Sigmoid colon (tissue), 7 donors: ENCODE results near the gene TAOK3. TPM values are rescaled to one million over a fixed set of nuclear protein-coding genes. Genes with fewer than 3 reads are reported as not detected.

ENCODE experiments used
- DNase-seq: peaks from one replicate; pipeline ENCODE4 v3.0.0-alpha.2; 2019
- H3K27ac ChIP-seq, 4 donors: fragments of 200-600 bp; sonication (generic); one replicate each; pipeline ENCODE4 v1.5.1; 2016 to 2019; ENCODE audit warnings: mild to moderate bottlenecking in 1 of 4
- H3K27me3 ChIP-seq, 3 donors: fragments of 200-600 bp; sonication (generic); one replicate each; pipeline ENCODE4 v1.5.1; 2019; ENCODE audit warnings: mild to moderate bottlenecking in 1 of 3
- H3K36me3 ChIP-seq, 4 donors: fragments of 200-600 bp; sonication (generic); one replicate each; pipeline ENCODE4 v1.5.1; 2016 to 2019
- H3K4me1 ChIP-seq, 4 donors: fragments of 200-600 bp; sonication (generic); one replicate each; pipeline ENCODE4 v1.5.1; 2017 to 2019
- H3K4me3 ChIP-seq, 4 donors: fragments of 200-600 bp; sonication (generic); one replicate each; pipeline ENCODE4 v1.5.1; 2017 to 2019; ENCODE audit warnings: mild to moderate bottlenecking in 2 of 4, moderate library complexity in 1 of 4
- H3K9me3 ChIP-seq, 4 donors: fragments of 200-600 bp in 3 of 4; sonication (generic) in 3 of 4; one replicate each; pipeline versions ENCODE4 v1.5.1 to v1.6.1; 2013 to 2019
- CTCF ChIP-seq, 4 experiments: fragments of 450-650 bp in 3 of 4; fragments of 200-600 bp in 1 of 4; IDR thresholded peaks; one replicate each; pipeline ENCODE4 v1.5.1; 2016 to 2019; ENCODE audit warnings: antibody characterized with exemption in 4 of 4, mild to moderate bottlenecking in 3 of 4, moderate library complexity in 2 of 4
- EP300 ChIP-seq, 4 donors: sonication (generic); formaldehyde crosslinking; IDR thresholded peaks; one replicate each; pipeline ENCODE4 v1.6.1; 2017; ENCODE audit warnings: antibody characterized with exemption in 4 of 4
- POLR2A ChIP-seq, 2 donors: fragments of 450-650 bp; IDR thresholded peaks; one replicate each; pipeline ENCODE4 v1.6.1; 2016; ENCODE audit warnings: antibody characterized with exemption in 2 of 2, mild to moderate bottlenecking in 2 of 2, moderate library complexity in 2 of 2
- POLR2AphosphoS5 ChIP-seq, 4 donors: sonication (generic); formaldehyde crosslinking; IDR thresholded peaks; one replicate each; pipeline ENCODE4 v1.6.1; 2017; ENCODE audit warnings: antibody characterized with exemption in 4 of 4
- WGBS, 2 donors: extraction: QIAGEN DNeasy Blood & Tissue Kit; methylation state at CpG; one replicate each; pipeline ENCODE4 v1.1.7; 2013; 5-methylcytosine and 5-hydroxymethylcytosine counted together
- intact Hi-C: fragments of 100-400 bp; cut with DNase I; formaldehyde crosslinking; loops from one replicate; pipeline ENCODE4 v1.15.1; 2023
- polyA plus RNA-seq, 3 donors: library from polyadenylated mRNA; stranded (reverse); fragments of 200-250 nt; gene quantifications; one replicate each; pipeline ENCODE4 v1.2.3, GENCODE V29; 2013
- total RNA-seq, 4 donors: library from RNA; depleted of rRNA; stranded (reverse); fragments of >200 nt; gene quantifications; one replicate each; pipeline ENCODE4 v1.1.0, GENCODE V29; 2016
- donor health status: healthy with polysubstance abuse.
- donor health status: Bipolar disorder and iron deficiency.
- donor health status: healthy.

The TAOK3 gene
- total and polyA plus RNA-seq, 7 donors = 18.9 to 66.2 (median 29.4) TPM

GRCh38 chr12:118212606-118213005, 160.1 kb downstream of the TAOK3 start:
- no peaks in the 10 kb centered on the region for H3K27me3 ChIP-seq
- no peak for DNase-seq
- intact Hi-C loops = no loop called here
- H3K27ac ChIP-seq = no peak overlapping the region
- no peak for TF ChIP-seq POLR2A (IDR thresholded peaks at IDR 0.05)
- no peak overlapping the region for H3K4me3 ChIP-seq
- no peaks in the 10 kb centered on the region for H3K4me1 ChIP-seq
- no peaks in the 10 kb centered on the region for H3K9me3 ChIP-seq
- WGBS, 2 donors = 76 to 80% methylated on average over 2 of the region's 2 CpGs
- peaks cover 0 to 18% (median 2%) of the 10 kb centered on the region in 4 donors for H3K36me3 ChIP-seq

- no peaks in the 10 kb centered on the region for H3K4me1 ChIP-seq
- TF ChIP-seq CTCF (IDR thresholded peaks at IDR 0.05) (no peak), POLR2AphosphoS5 (IDR thresholded peaks at IDR 0.05) (no peak), POLR2A (IDR thresholded peaks at IDR 0.05) (no peak), EP300 (IDR thresholded peaks at IDR 0.05) (no peak)
- peaks cover 0 to 16% (median 3%) of the 10 kb centered on the region in 4 donors for H3K36me3 ChIP-seq
- H3K27ac ChIP-seq = no peak overlapping the region
- intact Hi-C loops = no loop called here
- no peaks in the 10 kb centered on the region for H3K9me3 ChIP-seq
- no peak overlapping the region for H3K4me3 ChIP-seq
- DNase-seq = no peak
- WGBS, 2 donors = 71 to 82% methylated on average over 3 of the region's 3 CpGs
- H3K27me3 ChIP-seq = no peaks in the 10 kb centered on the region
Observed at GRCh38 chr12:118206107-118206412, 166.6 kb downstream of the TAOK3 start.

DNA sequence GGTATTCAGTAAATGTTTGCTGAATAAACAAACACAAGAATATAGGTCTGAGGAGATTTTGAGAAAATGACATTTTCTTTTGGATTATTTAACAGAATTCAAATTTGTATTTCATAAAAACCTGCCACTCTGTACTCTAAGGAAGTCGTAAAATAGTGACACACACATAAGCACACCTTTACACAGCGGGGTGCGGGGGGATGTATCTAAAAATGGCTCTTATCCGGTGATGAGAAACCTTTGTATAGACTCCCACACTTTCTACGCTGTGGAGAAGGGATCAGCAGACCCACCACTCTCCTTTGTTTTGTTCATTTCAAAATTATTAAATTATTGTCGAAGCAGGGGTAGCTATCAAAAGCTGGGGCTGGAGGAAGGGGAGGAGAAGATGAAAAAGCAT, 178.7 kb downstream of the TAOK3 start:
- no peak for TF ChIP-seq EP300 (IDR thresholded peaks at IDR 0.05)
- no peak for TF ChIP-seq CTCF (IDR thresholded peaks at IDR 0.05)
- TF ChIP-seq POLR2AphosphoS5 (IDR thresholded peaks at IDR 0.05) = no peak
- no peak for TF ChIP-seq POLR2A (IDR thresholded peaks at IDR 0.05)
- intact Hi-C loops = no loop called here
- Histone ChIP-seq H3K27me3 (no peaks in the 10 kb centered on the region), H3K9me3 (no peaks in the 10 kb centered on the region), H3K36me3 (peaks cover 0 to 18% (median 3%) of the 10 kb centered on the region in 4 donors), H3K27ac (no peak overlapping the region), H3K4me3 (no peak overlapping the region), H3K4me1 (peaks cover 0 to 10% (median 4%) of the 10 kb centered on the region in 4 donors)
- DNase-seq = no peak
- 92 to 95% methylated on average over 6 of the region's 6 CpGs for WGBS, 2 donors

GRCh38 chr12:118193477-118193876, 179.2 kb downstream of the TAOK3 start:
- Histone ChIP-seq H3K4me1 (peaks cover 0 to 14% (median 8%) of the 10 kb centered on the region in 4 donors), H3K9me3 (no peaks in the 10 kb centered on the region), H3K27me3 (no peaks in the 10 kb centered on the region), H3K4me3 (no peak overlapping the region), H3K36me3 (peaks cover 0 to 13% (median under 1%) of the 10 kb centered on the region in 4 donors), H3K27ac (no peak overlapping the region)
- intact Hi-C loops = no loop called here
- no peak for TF ChIP-seq EP300 (IDR thresholded peaks at IDR 0.05)
- no peak for TF ChIP-seq CTCF (IDR thresholded peaks at IDR 0.05)
- no peak for TF ChIP-seq POLR2AphosphoS5 (IDR thresholded peaks at IDR 0.05)
- TF ChIP-seq POLR2A (IDR thresholded peaks at IDR 0.05) = no peak
- 80 to 88% methylated on average over 5 of the region's 5 CpGs for WGBS, 2 donors
- DNase-seq = no peak

- Histone ChIP-seq H3K36me3 (no peaks in the 10 kb centered on the region), H3K27me3 (no peaks in the 10 kb centered on the region), H3K4me1 (peaks cover 0 to 39% (median 19%) of the 10 kb centered on the region in 4 donors), H3K9me3 (no peaks in the 10 kb centered on the region), H3K4me3 (peak overlapping the region; percentile 18 to 50 (median 45)), H3K27ac (peak overlapping the region; percentile 79 to 85 (median 82))
- 75 to 83% methylated on average over 11 of the region's 11 CpGs for WGBS, 2 donors
- intact Hi-C loops = no loop called here
- no peak for DNase-seq
- TF ChIP-seq POLR2AphosphoS5 (IDR thresholded peaks at IDR 0.05) = no peak
- TF ChIP-seq POLR2A (IDR thresholded peaks at IDR 0.05) = no peak
- TF ChIP-seq CTCF (IDR thresholded peaks at IDR 0.05) = no peak
- TF ChIP-seq EP300 (IDR thresholded peaks at IDR 0.05) = no peak
Observed at GRCh38 chr12:118190266-118190665, 182.4 kb downstream of the TAOK3 start.
